Right hindlimb (tissue), 1 donor: ENCODE data around the gene PLLP.

Source experiments
- DNase-seq: peaks from one replicate; pipeline ENCODE4 v3.0.0-alpha.2; 2018

Gene PLLP

GRCh38 chr16:57209780-57210179 is 74.7 kb downstream of the PLLP start:
- DNase-seq = no peak

- DNase-seq = no peak
Measured at GRCh38 chr16:57208926-57209325, 75.5 kb downstream of the PLLP start.
